ENCODE measurements around the gene PPP4R3A.

- TF ChIP-seq CTCF (IDR thresholded peaks at IDR 0.05): no peak
- TF ChIP-seq POLR2A (IDR thresholded peaks at IDR 0.05): no peak
- no peak for TF ChIP-seq EP300 (IDR thresholded peaks at IDR 0.05)
Measured at GRCh38 chr14:91417120-91417982, 92.8 kb downstream of the PPP4R3A start, which contains the start of gene CCDC88C.
